ENCODE measurements around the gene TAF1A.

The TAF1A gene

DNA sequence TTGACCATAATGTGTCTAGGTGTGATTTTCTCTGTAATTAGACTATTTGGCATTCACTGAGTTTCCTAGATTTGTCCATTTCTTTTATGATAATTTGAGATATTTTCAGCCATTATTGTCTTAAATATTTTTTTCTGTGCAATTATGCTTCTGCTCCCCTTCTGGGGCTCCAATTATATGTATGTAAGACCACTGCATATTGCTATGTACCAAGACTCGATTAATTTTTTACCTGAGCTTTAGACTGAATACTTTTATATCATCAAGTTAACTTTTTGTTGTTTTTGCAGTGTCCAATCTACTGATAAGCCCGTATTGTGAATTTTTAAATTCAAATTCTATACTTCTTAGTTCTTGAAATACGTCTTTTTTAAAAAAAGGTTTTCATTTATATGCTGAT is 5.1 kb upstream of the TAF1A start:
- DNase-seq: no peak

DNA sequence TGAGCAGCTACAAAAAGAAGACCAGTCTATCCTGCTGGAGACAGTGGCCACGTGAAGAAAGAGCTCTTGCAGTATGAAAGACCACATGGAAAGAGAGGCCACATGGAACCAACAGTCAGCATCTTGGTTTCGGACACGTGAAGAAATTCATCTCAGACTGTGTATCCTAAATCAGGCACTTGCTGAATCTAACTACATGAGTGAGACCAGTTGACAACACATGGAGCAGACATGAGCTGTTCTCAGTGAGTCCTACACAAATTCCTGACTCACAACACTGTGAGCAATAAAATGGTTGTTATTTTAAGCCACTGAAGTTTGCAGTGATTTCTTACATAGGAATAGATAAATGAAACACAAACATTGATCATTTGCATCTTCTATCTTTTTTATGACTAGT is 2.4 kb upstream of the TAF1A start:
- DNase-seq: no peak

DNA sequence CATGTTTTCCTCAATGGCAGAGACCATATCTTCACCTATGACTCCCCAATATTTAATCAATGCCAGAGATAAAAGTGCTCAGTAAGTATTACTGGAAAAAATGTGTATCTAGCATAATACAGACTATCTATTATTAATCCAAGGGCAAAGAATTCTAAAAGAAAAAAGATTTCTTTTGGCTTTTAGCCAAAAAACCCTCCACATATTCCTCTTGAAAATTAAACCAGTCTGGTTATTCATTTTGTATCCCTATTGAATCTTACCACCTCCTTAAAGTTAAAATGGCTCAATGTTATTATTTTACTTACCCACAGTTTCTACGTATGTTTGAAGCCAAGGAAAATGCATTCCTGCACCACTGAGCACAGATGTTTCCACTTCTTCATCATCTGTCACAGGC is 1.6 kb downstream of the TAF1A start:
- DNase-seq: no peak

DNA sequence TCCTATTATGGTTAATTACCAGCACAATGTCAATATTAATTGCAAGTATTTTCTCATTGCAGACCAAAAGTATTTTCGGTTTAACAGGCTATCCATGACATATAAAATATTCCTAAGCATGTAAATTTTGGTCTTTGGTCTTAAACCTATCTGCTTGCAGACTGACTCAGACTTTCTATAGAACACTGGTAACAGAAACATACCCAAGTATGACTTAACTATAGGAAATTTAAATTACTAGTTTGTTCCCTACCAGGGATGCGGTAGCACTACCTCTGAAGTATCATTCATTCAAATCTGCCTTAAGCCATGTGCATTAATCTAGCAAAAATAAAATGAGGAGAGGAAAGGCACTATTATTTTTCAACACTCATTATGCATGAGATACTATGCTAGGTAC is 2.9 kb downstream of the TAF1A start:
- no peak for DNase-seq

DNA sequence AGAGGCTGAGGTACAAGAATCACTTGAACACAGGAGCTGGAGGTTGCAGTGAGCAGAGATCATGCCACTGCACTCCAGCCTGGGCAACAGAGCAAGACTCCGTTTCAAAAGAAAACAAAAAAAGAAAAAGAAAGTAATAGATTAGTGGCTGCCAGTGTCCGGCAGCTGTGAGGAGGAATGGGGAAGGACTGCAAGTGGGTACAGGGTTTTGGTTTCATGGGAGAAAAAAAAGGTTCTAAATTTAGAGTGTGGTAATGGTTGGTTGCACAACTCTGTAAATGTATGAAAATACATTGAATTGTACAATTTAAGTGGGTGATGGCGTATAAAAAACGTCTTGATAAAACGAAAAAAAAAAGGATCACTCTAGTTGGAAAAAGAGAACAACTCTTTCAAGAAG is 6.7 kb downstream of the TAF1A start:
- no peak for DNase-seq

DNA sequence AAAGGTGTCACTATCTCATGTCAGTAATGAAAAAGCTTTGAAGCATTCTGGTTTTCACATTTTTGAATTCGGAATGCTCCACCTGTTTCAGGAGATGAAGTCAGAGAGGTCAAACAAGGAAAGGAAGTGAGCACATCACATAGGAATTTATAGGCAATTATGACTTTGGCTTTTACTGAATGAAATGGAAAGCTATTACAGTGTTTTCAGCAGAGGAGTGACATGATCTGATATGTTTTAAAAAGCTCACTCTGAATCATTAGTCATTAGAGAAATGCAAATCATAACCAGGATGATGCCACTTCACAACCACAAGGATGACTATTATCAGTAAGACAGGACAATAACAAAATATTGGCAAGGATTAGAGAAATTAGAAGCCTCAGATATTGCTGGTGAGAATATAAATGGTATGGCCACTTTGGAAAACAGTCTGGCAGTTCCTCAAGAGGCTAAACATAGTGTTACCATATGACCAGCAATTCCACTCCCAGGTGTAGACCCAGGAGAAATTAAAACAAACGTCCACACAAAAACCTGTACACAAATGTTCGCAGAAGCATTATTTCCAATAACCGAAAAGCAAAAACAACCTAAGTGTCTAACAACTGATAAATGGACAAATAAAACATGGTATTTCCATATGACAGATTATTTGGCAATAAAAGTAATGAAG is 7.5 kb downstream of the TAF1A start:
- no peak for DNase-seq

DNA sequence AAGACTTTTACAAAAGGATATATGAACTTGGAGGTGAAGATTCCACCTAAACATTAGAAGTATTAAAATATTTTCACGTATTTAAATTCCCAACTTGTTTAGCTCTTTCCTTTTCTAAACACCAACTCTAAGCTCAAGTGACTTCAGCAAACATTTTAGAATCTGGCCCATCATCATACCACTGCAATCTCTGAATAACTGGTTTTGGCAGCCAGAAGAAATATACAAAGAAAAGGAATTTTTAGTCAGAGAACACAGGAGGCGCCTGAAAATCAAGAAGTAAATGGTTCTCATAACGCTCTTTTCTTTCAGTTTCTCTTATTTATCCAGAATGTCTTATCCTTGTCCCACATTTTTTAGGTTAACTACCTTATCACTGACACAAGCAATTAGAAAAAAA is 10.4 kb downstream of the TAF1A start:
- no peak for DNase-seq

DNA sequence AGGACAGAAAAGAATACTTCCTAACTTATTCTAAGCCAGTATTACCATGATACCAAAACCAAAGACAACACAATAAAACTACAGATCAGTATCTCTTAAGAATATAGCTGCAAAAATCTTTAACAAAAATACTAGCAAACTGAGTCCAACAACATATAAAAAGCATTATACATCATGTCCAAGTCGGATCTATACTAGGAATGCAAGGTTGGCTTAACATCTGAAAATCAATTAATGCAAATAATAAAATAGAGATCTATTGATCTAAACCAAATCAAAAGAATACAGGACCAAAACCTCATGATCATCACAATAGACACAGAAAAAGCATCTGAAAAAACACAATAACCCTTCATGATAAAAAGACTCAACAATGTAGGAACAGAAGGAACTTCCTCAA is 18.9 kb downstream of the TAF1A start:
- DNase-seq: no peak

DNA sequence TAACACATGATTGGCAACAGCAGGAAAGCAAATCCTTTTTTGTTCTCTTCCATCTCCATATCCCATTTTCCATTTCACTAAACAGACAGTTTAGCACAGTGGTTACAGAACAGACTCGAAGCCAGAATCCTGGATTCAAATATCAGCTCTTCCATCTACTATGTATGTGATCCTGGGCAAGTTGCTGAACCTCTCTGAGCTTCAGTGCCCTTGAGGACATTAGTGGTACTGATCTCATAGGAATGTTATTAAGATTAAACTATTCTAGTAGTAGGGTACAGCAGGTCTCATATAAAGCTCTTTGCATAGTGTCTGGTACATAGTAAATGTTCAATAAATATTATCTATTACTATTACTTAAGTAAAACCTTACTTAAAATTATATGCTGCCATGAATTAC is 28.1 kb downstream of the TAF1A start:
- DNase-seq: no peak

DNA sequence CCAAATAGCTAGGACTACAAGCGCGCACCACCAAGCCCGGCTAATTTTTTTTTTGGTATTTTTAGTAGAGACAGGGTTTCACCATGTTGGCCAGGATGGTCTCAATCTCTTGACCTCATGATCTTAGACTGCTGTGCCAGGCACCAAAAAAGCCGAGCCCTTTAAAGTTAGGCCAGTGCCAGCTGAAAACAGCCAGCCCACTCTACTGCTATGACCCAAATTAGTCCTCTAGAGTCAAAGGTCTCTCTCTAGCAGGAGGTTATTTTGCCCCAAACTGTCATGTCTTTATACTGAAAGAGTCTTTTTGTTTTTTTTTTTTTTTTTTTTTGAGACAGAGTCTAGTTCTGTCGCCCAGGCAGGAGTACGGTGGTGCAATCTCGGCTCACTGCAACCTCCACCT is 32.2 kb downstream of the TAF1A start:
- no peak for DNase-seq

DNA sequence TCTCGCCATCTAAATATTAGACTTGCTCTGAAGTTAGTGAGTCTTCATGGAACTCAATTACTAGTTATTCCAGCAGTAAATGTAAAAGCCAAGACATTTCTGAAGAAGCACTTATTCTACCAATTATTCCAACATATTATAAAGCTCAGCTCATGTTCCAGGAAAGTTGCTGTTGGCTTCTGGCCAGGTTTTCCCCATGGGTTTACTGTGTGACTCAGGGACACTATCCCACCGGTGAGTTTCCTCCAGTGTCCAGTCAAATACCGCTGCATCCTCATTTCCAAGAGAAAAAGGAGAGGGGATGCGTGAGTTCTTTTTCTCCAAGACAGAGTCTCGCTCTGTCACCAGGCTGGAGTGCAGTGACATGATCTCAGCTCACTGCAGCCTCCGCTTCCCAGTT is 32.6 kb downstream of the TAF1A start:
- no peak for DNase-seq

DNA sequence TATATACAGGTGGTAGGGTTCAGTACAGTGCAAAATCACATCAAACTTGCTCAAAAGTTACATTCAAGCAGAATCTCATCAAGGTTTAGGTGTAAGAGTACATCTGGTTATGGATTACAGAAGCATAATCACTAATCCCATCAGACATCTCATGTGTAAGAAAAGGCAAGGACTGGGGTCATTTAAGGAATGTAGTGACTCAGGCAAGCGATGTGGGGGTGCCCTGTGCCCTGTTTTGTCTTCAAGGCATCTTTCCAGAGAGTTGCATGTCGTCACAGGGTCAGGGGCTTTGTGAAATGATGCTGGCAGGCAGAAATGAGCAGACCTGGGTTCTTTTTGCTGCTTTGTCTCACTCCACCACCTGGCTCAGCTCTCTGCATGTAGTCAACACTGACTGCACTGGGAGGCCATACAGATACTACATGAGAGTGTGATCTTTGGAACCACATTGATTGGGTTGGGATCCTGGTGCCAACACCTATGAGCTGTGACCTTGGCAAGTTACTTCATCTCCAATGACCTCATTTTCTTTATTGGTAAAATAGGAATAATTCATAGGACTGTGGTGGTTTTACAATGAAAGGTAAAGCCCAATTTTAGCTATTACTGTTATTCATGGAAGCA is 33.6 kb downstream of the TAF1A start:
- no peak for DNase-seq

DNA sequence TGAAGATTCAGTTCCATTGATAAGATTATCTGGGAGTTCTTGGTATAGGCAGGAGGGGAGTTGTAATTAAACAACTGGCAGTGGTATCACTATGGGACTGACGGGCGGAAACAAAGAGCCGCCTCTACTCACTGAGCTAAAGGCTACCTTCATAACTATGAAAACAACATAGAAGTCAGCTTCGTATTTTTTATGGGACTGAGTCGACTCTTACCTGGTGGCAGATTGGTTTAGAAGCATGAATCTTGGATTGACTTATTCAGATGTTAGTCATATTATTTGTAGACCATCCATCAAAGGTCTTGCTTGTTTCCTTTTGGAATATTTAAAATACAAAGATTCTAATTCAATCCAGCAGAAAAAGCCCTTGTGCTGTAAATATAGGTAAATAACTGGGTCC is 35.6 kb downstream of the TAF1A start:
- no peak for DNase-seq

DNA sequence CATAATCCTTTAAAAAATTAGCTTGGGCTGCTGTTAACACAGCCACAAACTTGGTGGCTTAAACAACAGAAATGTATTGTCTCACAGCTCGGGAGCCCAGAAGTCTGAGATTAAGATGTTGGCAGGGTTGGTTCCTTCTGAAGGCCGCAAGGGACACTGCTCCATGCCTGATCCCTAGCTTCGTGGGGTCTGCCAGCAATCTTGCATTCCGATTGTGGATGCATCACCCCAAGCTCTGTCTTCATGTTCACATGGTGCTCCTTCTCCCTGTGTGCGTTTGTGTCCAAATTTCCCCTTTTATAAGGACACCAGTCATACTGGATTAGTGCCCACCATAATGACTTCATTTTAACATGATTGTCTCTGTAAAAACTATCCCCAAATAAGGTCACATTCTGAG is 36.9 kb downstream of the TAF1A start:
- no peak for DNase-seq

DNA sequence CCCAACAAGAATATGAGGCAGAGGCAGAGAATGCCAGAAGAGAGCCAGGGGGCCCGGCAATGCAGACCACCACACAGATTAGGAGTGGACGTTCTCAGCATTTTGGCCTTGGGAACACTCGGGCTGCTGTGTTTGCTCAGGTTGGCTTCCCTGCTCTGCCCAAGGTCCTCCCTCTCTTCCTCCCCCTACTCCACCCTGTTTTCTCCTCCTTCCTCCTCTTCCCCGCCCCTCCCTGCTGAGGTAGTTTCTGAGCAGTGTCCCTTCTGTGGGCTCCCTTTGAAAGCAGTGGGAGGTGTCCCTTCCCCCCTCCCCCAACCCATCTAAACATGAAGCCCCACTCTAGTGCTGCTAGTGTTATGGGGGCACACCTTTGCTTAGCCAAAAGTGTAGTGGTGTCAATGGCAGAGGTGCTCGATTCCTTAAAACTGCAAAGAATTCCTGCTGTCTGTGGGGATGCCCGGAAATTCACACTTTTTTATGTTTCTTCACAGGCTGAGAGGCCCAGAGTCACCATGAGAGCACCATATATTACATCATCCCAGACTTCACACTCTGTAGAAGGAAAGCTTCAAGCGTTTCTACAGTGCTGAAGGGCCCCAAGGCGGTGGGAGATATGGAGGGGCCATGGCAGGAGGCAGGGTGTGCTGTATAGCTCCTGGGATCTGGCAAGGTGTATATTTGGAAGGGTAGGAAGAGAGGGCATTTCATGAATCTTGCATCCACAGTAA is 41.6 kb downstream of the TAF1A start, which contains the start of gene HHIPL2:
Gene HHIPL2, minus strand, starts transcription at position 161 of the 728 bp plus-strand sequence. Its CDS starts 60 bp downstream, at position 101.
- DNase-seq: no peak

DNA sequence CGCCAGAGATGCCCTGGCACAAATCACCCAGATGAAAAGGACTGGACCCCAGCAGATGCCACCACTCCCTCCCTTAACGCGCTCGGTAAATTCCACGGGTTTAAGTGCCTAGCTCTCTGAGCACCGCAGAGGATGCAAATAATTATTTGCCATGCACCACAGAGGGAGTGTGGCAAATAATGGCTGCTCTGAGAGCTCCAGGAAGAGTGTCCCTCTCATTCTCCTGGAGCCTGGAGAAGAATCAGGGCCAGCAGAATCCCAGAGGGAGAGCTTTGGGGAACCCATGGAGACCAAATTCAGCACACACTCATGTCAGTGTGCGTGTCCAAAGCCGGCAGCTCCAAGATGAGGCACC is 42.5 kb downstream of the TAF1A start:
- DNase-seq: no peak

DNA sequence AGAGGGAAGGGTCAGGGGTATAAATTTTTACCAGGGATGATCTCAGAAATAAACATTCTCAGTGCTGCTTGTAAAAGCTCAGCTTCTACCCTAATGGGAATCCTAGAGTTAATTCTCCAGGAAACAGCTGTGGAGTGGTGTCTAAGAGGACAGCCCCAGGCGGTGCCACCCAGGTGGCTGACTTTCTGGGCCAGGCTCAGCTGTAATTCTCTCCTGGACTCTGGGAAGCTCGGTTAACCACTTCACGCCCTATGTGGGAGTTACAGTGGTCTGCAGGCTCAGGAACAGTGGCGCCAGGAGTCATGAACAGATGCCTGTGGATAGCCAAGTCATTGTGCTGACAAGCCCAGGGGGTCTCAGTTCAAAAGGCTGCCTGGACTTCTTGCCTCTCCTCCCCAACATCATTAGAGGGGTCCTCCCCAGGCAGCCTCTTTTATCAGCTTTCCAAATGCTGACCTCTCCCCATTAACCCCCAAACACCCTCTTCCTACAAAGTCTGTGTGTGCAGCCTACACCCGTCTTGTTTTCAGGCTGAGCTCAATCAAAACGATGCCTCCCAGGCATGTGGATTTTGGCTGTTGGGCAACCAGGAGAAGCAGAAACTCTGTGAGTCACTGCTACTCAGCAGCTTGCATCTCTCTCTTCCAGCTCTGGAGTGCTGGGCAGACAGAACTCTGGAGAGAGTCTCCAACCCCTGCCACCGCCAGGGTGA is 43.0 kb downstream of the TAF1A start:
- DNase-seq: no peak

DNA sequence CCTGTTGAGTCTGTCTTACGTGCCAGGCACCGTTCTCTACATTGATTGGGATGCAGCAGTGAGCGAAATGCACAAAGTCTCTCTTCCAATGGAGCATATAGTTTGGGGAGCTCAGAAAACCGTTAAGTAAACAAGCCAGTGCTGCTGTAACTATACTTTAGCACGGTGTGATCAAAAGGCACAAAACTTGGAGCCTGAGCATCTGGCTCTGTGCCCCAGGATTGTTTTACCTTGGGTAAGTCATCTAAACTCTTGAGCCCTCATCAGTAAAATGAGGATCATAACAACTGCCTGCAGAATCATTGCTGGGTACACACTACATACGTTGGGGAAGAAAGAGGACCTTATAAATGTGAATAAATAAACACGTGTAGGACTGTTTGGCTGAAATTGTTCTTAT is 43.6 kb downstream of the TAF1A start:
- no peak for DNase-seq

DNA sequence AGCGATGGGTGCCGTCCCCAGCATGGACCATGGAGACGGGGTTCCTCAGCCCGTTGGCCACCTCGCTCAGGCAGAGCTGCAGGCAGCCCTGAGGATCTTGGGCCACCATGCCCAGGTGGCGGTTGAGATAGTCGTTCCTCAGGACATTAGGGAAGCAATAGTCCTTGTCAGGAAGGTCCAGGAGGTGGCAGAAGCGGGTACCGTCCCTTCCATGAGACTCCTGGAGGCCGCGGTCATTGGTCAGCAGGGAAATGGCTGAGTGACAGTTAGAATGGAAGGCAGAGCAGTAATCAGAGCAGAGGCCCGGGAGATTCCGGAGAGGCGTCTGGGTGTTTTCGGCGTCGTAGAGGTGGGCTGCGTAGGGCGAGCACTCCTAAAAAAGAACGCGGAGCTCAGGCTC is 45.9 kb downstream of the TAF1A start:
- DNase-seq: no peak

DNA sequence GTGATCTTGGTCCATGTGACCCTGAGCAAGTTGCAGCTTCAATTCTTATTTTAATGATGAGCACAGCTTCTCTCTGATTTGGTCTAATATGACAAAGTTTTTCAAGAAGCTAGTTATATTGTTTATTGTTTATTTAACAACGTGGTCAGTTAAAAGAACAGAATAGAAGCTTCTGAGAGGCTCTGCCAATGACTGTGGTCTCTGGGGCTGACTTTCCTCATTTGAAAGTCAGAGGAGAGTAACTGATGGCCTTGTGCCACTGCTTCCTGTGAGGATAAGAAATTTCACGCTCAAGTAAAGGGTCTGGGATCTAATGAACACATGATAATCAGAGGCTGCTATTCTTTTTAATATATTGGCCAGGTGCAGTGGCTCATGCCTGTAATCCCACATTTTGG is 49.1 kb downstream of the TAF1A start:
- DNase-seq: no peak

DNA sequence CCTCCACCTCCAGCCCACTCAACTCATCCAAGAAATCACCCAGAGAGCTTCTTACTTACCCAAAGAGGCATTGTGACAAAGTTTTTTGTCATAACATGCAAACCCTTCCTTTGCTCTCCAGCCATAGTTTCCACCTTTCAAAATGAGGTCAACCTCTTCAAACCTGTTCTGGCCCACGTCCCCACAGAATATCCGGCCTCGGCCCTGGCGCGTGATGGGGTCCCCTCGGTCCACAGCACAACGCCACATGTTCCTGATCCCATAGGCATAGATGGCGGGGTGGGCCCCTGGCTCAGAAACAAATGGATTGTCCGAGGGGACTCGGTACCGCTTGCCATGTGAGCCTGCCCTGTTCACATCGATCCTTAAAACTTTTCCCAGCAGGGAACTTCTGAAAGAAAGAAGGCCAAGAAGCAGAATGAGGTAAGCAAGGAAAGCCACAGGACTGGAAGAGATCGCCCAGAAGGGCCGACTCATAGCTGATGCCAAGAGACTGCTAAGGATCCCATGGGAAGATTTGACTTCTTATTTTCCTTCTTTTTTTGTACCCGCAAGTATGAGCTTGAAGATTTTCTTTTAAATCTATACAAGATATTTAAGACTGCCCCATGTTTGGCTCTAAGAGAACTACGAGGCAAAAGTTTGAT is 49.7 kb downstream of the TAF1A start:
- no peak for DNase-seq

DNA sequence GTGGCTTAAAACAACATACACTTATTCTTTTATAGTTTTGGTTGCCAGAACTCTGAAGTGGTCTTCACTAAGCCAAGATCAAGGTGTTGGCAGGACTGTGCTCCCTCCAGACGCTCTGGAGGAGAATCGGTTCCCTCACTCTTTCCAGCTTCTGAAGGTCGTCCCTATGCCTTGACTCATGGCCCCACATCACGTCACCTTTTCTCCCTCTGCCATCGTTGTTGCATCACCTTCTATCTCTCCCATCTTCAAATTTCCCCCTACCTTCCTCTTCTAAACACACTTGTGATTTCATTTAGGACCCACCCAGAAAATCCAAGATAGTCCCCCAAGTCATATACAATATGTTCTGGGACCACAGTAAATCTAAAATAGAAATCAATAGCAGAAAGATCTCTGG is 54.3 kb downstream of the TAF1A start:
- DNase-seq: no peak

DNA sequence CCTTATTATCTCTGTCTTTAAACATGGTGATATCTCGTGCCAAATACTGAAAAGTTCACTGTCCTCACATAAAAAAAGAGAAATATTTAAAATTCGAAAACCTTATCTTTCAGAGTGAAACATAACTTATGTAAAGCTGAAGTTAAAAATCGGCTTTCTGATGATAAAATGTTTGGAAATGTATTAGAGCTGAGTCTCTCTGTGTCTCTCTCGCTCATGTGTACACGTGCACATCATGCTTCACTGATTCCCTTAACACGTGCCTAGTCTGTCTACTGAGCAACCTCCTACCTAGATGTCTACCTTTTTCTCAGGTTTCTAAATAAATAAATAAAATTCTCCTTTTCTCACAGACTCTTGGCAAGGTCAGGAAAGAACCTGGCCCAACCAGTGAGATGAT is 58.9 kb downstream of the TAF1A start:
- DNase-seq: no peak

All from NCI-H510A (cell line).